ENCODE data around the gene PAQR7. TPM values are rescaled to one million over a fixed set of nuclear protein-coding genes. Genes with fewer than 3 reads are reported as not detected.

PAQR7 gene
- polyA plus RNA-seq (2013, experiment 1 of 2) = 3.7 TPM
- 3.5 TPM for polyA plus RNA-seq (2013, experiment 2 of 2)

- Histone ChIP-seq H3K23ac (ENCODE audit: low read length) (no peak within 1 kb of the TSS), H2AK5ac (ENCODE audit: low read length) (peak within 1 kb of the TSS; percentile 78), H4K5ac (ENCODE audit: low read length) (no peak within 1 kb of the TSS), H3K79me2 (ENCODE audit: control insufficient read depth, insufficient read depth, low read length) (no peaks in the 10 kb centered on the region), H3K27ac (ENCODE audit: low read depth, low read length) (peak within 1 kb of the TSS; percentile 88), H3K9ac (ENCODE audit: low read length) (peak within 1 kb of the TSS; percentile 75), H3K4me3 (ENCODE audit: low read length) (peak within 1 kb of the TSS; percentile 34), H3K4me2 (ENCODE audit: low read length) (peak within 1 kb of the TSS; percentile 66), H3K4me1 (ENCODE audit: control insufficient read depth, low read depth, low read length) (peaks cover 4% of the 10 kb centered on the region), H3K79me1 (ENCODE audit: low read length) (no peaks in the 10 kb centered on the region), H3K56ac (ENCODE audit: low read length) (peak within 1 kb of the TSS; percentile 87), H2BK120ac (ENCODE audit: low read depth, low read length) (peak within 1 kb of the TSS; percentile 9), H3K36me3 (ENCODE audit: control insufficient read depth, insufficient read depth, low read length) (no peaks in the 10 kb centered on the region), H3K18ac (ENCODE audit: low read length) (peak within 1 kb of the TSS; percentile 88), H3K27me3 (ENCODE audit: insufficient read depth, low read length, poor library complexity) (no peaks in the 10 kb centered on the region), H3K4ac (ENCODE audit: low read depth, low read length) (peak within 1 kb of the TSS; percentile 77), H2BK5ac (ENCODE audit: low read length) (peak within 1 kb of the TSS; percentile 32), H4K8ac (ENCODE audit: low read depth, low read length) (no peak within 1 kb of the TSS), H2BK15ac (replicated peaks; ENCODE audit: low read depth) (no peak within 1 kb of the TSS)
- DNase-seq = peak; percentile 88
- WGBS (ENCODE audit: extremely low coverage, insufficient coverage, low lambda C conversion rate) = no CpG with 5 or more reads among the region's 75 CpGs
Observed at GRCh38 chr1:25875154-25875855, at the start of gene PAQR7. Gene PAQR7, minus strand, starts transcription at chr1:25875708. Its CDS starts 11,869 bp downstream, at chr1:25863839.

- H2AK5ac ChIP-seq (ENCODE audit: low read length) = no peak overlapping the region
- H3K27me3 ChIP-seq (ENCODE audit: insufficient read depth, low read length, poor library complexity) = no peaks in the 10 kb centered on the region
- H3K27ac ChIP-seq (ENCODE audit: low read depth, low read length) = no peak overlapping the region
- H3K36me3 ChIP-seq (ENCODE audit: control insufficient read depth, insufficient read depth, low read length) = no peaks in the 10 kb centered on the region
- H3K9ac ChIP-seq (ENCODE audit: low read length) = no peak overlapping the region
- H4K5ac ChIP-seq (ENCODE audit: low read length) = no peak overlapping the region
- no peak overlapping the region for H2BK15ac ChIP-seq (replicated peaks; ENCODE audit: low read depth)
- no peak overlapping the region for H3K4ac ChIP-seq (ENCODE audit: low read depth, low read length)
- H3K79me1 ChIP-seq (ENCODE audit: low read length) = no peaks in the 10 kb centered on the region
- H2BK5ac ChIP-seq (ENCODE audit: low read length) = no peak overlapping the region
- H2BK120ac ChIP-seq (ENCODE audit: low read depth, low read length) = no peak overlapping the region
- H3K23ac ChIP-seq (ENCODE audit: low read length) = no peak overlapping the region
- H3K4me1 ChIP-seq (ENCODE audit: control insufficient read depth, low read depth, low read length) = peaks cover 6% of the 10 kb centered on the region
- WGBS (ENCODE audit: extremely low coverage, insufficient coverage, low lambda C conversion rate) = no CpG with 5 or more reads among the region's 2 CpGs
- H3K18ac ChIP-seq (ENCODE audit: low read length) = no peak overlapping the region
- H3K56ac ChIP-seq (ENCODE audit: low read length) = no peak overlapping the region
- no peak overlapping the region for H3K4me2 ChIP-seq (ENCODE audit: low read length)
- no peak overlapping the region for H4K8ac ChIP-seq (ENCODE audit: low read depth, low read length)
- H3K79me2 ChIP-seq (ENCODE audit: control insufficient read depth, insufficient read depth, low read length) = no peaks in the 10 kb centered on the region
- H3K4me3 ChIP-seq (ENCODE audit: low read length) = no peak overlapping the region
- no peak for DNase-seq
Observed at GRCh38 chr1:25924454-25924853, 48.9 kb upstream of the PAQR7 start.

- peak overlapping the region; percentile 72 for H2BK5ac ChIP-seq (ENCODE audit: low read length)
- peaks cover 8% of the 10 kb centered on the region for H3K4me1 ChIP-seq (ENCODE audit: control insufficient read depth, low read depth, low read length)
- H3K23ac ChIP-seq (ENCODE audit: low read length) = peak overlapping the region; percentile 0
- H2BK120ac ChIP-seq (ENCODE audit: low read depth, low read length) = no peak overlapping the region
- peak overlapping the region; percentile 46 for H3K18ac ChIP-seq (ENCODE audit: low read length)
- no peak overlapping the region for H4K5ac ChIP-seq (ENCODE audit: low read length)
- H3K4me2 ChIP-seq (ENCODE audit: low read length) = peak overlapping the region; percentile 59
- H3K9ac ChIP-seq (ENCODE audit: low read length) = peak overlapping the region; percentile 75
- peak overlapping the region; percentile 88 for H4K8ac ChIP-seq (ENCODE audit: low read depth, low read length)
- H3K27ac ChIP-seq (ENCODE audit: low read depth, low read length) = peak overlapping the region; percentile 91
- H3K56ac ChIP-seq (ENCODE audit: low read length) = peak overlapping the region; percentile 91
- WGBS (ENCODE audit: extremely low coverage, insufficient coverage, low lambda C conversion rate) = no CpG with 5 or more reads among the region's 32 CpGs
- peak; percentile 83 for DNase-seq
- H2BK15ac ChIP-seq (replicated peaks; ENCODE audit: low read depth) = no peak overlapping the region
- no peaks in the 10 kb centered on the region for H3K79me1 ChIP-seq (ENCODE audit: low read length)
- peak overlapping the region; percentile 52 for H3K4me3 ChIP-seq (ENCODE audit: low read length)
- no peaks in the 10 kb centered on the region for H3K36me3 ChIP-seq (ENCODE audit: control insufficient read depth, insufficient read depth, low read length)
- H2AK5ac ChIP-seq (ENCODE audit: low read length) = no peak overlapping the region
- H3K4ac ChIP-seq (ENCODE audit: low read depth, low read length) = peak overlapping the region; percentile 29
- no peaks in the 10 kb centered on the region for H3K79me2 ChIP-seq (ENCODE audit: control insufficient read depth, insufficient read depth, low read length)
- no peaks in the 10 kb centered on the region for H3K27me3 ChIP-seq (ENCODE audit: insufficient read depth, low read length, poor library complexity)
Observed at GRCh38 chr1:25922971-25923552, 47.6 kb upstream of the PAQR7 start.

GRCh38 chr1:25922056-25922970 is 46.8 kb upstream of the PAQR7 start:
- H3K27ac ChIP-seq (ENCODE audit: low read depth, low read length) = peak overlapping the region; percentile 91
- peak overlapping the region; percentile 52 for H3K4me3 ChIP-seq (ENCODE audit: low read length)
- DNase-seq = peak; percentile 91
- peak overlapping the region; percentile 29 for H3K23ac ChIP-seq (ENCODE audit: low read length)
- no peak overlapping the region for H2BK120ac ChIP-seq (ENCODE audit: low read depth, low read length)
- H2BK15ac ChIP-seq (replicated peaks; ENCODE audit: low read depth) = peak overlapping the region; percentile 48
- no CpG with 5 or more reads among the region's 49 CpGs for WGBS (ENCODE audit: extremely low coverage, insufficient coverage, low lambda C conversion rate)
- peak overlapping the region; percentile 59 for H3K4me2 ChIP-seq (ENCODE audit: low read length)
- peak overlapping the region; percentile 89 for H2BK5ac ChIP-seq (ENCODE audit: low read length)
- peak overlapping the region; percentile 22 for H2AK5ac ChIP-seq (ENCODE audit: low read length)
- peak overlapping the region; percentile 33 for H4K5ac ChIP-seq (ENCODE audit: low read length)
- H3K36me3 ChIP-seq (ENCODE audit: control insufficient read depth, insufficient read depth, low read length) = no peaks in the 10 kb centered on the region
- peak overlapping the region; percentile 88 for H4K8ac ChIP-seq (ENCODE audit: low read depth, low read length)
- peak overlapping the region; percentile 46 for H3K18ac ChIP-seq (ENCODE audit: low read length)
- peak overlapping the region; percentile 41 for H3K4ac ChIP-seq (ENCODE audit: low read depth, low read length)
- H3K56ac ChIP-seq (ENCODE audit: low read length) = peak overlapping the region; percentile 91
- H3K79me2 ChIP-seq (ENCODE audit: control insufficient read depth, insufficient read depth, low read length) = no peaks in the 10 kb centered on the region
- peak overlapping the region; percentile 75 for H3K9ac ChIP-seq (ENCODE audit: low read length)
- H3K79me1 ChIP-seq (ENCODE audit: low read length) = no peaks in the 10 kb centered on the region
- no peaks in the 10 kb centered on the region for H3K27me3 ChIP-seq (ENCODE audit: insufficient read depth, low read length, poor library complexity)
- H3K4me1 ChIP-seq (ENCODE audit: control insufficient read depth, low read depth, low read length) = peaks cover 13% of the 10 kb centered on the region

- H3K4me3 ChIP-seq (ENCODE audit: low read length) = no peak overlapping the region
- H3K27me3 ChIP-seq (ENCODE audit: insufficient read depth, low read length, poor library complexity) = no peaks in the 10 kb centered on the region
- no peak overlapping the region for H3K4me2 ChIP-seq (ENCODE audit: low read length)
- H3K79me2 ChIP-seq (ENCODE audit: control insufficient read depth, insufficient read depth, low read length) = no peaks in the 10 kb centered on the region
- no peak overlapping the region for H3K23ac ChIP-seq (ENCODE audit: low read length)
- H4K5ac ChIP-seq (ENCODE audit: low read length) = no peak overlapping the region
- H4K8ac ChIP-seq (ENCODE audit: low read depth, low read length) = no peak overlapping the region
- H2BK5ac ChIP-seq (ENCODE audit: low read length) = no peak overlapping the region
- H3K18ac ChIP-seq (ENCODE audit: low read length) = no peak overlapping the region
- H3K4me1 ChIP-seq (ENCODE audit: control insufficient read depth, low read depth, low read length) = peaks cover 13% of the 10 kb centered on the region
- H3K4ac ChIP-seq (ENCODE audit: low read depth, low read length) = no peak overlapping the region
- H2BK15ac ChIP-seq (replicated peaks; ENCODE audit: low read depth) = no peak overlapping the region
- no peak overlapping the region for H2BK120ac ChIP-seq (ENCODE audit: low read depth, low read length)
- WGBS (ENCODE audit: extremely low coverage, insufficient coverage, low lambda C conversion rate) = no CpG with 5 or more reads among the region's 11 CpGs
- H3K36me3 ChIP-seq (ENCODE audit: control insufficient read depth, insufficient read depth, low read length) = no peaks in the 10 kb centered on the region
- no peak overlapping the region for H3K27ac ChIP-seq (ENCODE audit: low read depth, low read length)
- peak overlapping the region; percentile 3 for H3K56ac ChIP-seq (ENCODE audit: low read length)
- no peak overlapping the region for H3K9ac ChIP-seq (ENCODE audit: low read length)
- H3K79me1 ChIP-seq (ENCODE audit: low read length) = no peaks in the 10 kb centered on the region
- no peak for DNase-seq
- H2AK5ac ChIP-seq (ENCODE audit: low read length) = no peak overlapping the region
Observed at GRCh38 chr1:25918615-25919014, 43.1 kb upstream of the PAQR7 start.

Measured in mesendoderm (in vitro differentiated cells).